Tibial artery (tissue), 4 donors: Measurements from ENCODE around the gene SLC1A3.

Source experiments
- DNase-seq, 2 donors: peaks; one replicate each; pipeline ENCODE4 v3.0.0-alpha.2; 2019
- H3K27ac ChIP-seq, 2 donors: fragments of 200-600 bp; sonication (generic) in 1 of 2; 1 replicate in 1 of 2; 2 replicates in 1 of 2; pipeline ENCODE4 v1.5.1; 2018 to 2019; ENCODE audit warnings: mild to moderate bottlenecking in 1 of 2
- H3K27me3 ChIP-seq, 2 donors: fragments of 200-600 bp; sonication (generic) in 1 of 2; one replicate each; pipeline versions ENCODE4 v1.5.1 to v1.6.0; 2016 to 2019
- H3K36me3 ChIP-seq, 3 donors: fragments of 200-600 bp; sonication (generic) in 2 of 3; one replicate each; pipeline ENCODE4 v1.5.1; 2016 to 2019; ENCODE audit warnings: mild to moderate bottlenecking in 2 of 3
- H3K4me1 ChIP-seq, 4 donors: fragments of 200-600 bp; sonication (generic) in 2 of 4; 1 replicate in 3 of 4; 2 replicates in 1 of 4; pipeline ENCODE4 v1.5.1; 2016 to 2019
- H3K4me3 ChIP-seq, 2 donors: fragments of 200-600 bp; sonication (generic) in 1 of 2; 1 replicate in 1 of 2; 2 replicates in 1 of 2; pipeline ENCODE4 v1.5.1; 2018 to 2019; ENCODE audit warnings: mild to moderate bottlenecking in 2 of 2
- H3K9me3 ChIP-seq, 3 donors: fragments of 200-600 bp; sonication (generic) in 1 of 3; one replicate each; pipeline ENCODE4 v1.5.1; 2016 to 2019
- intact Hi-C: fragments of 100-400 bp; cut with DNase I; formaldehyde crosslinking; loops from one replicate; pipeline ENCODE4 v1.15.0; 2023; ENCODE audit warnings: low total_unique reads
- TF ChIP-seq, protein P1 (sequence below), 2 experiments: fragments of 200-600 bp in 1 of 2; fragments of 450-650 bp in 1 of 2; IDR thresholded peaks; one replicate each; pipeline ENCODE4 v1.5.1; 2017 to 2019; ENCODE audit warnings: antibody characterized with exemption in 2 of 2, mild to moderate bottlenecking in 1 of 2, moderate library complexity in 1 of 2

The SLC1A3 gene

DNA sequence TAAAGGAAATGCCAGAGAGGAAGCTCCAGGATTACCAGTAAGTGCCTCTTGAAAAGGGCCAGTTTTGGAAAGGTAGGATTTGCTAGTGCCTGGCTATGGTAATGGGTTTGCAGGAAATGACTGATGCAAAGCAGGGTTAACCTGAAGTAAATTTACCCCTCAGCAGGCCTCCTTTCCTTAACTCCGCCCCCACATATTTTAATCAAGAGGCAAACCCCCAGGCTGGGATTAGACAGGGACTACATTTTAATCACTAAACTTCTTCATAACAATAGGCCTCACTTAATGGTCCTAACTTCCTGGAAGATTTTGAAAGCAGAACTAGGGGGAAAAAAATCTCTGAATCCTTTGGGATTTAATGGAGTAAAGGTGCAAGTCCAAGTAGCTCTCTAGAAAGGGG lies 10.2 kb upstream of the SLC1A3 start:
- TF ChIP-seq, protein P1, sequence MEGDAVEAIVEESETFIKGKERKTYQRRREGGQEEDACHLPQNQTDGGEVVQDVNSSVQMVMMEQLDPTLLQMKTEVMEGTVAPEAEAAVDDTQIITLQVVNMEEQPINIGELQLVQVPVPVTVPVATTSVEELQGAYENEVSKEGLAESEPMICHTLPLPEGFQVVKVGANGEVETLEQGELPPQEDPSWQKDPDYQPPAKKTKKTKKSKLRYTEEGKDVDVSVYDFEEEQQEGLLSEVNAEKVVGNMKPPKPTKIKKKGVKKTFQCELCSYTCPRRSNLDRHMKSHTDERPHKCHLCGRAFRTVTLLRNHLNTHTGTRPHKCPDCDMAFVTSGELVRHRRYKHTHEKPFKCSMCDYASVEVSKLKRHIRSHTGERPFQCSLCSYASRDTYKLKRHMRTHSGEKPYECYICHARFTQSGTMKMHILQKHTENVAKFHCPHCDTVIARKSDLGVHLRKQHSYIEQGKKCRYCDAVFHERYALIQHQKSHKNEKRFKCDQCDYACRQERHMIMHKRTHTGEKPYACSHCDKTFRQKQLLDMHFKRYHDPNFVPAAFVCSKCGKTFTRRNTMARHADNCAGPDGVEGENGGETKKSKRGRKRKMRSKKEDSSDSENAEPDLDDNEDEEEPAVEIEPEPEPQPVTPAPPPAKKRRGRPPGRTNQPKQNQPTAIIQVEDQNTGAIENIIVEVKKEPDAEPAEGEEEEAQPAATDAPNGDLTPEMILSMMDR (IDR thresholded peaks at IDR 0.05) = no peak
- intact Hi-C loops = no loop called here
- no peaks in the 10 kb centered on the region for H3K27me3 ChIP-seq
- no peaks in the 10 kb centered on the region for H3K9me3 ChIP-seq
- no peaks in the 10 kb centered on the region for H3K4me1 ChIP-seq
- H3K4me3 ChIP-seq = no peak overlapping the region
- H3K36me3 ChIP-seq = no peaks in the 10 kb centered on the region
- no peak overlapping the region for H3K27ac ChIP-seq
- no peak for DNase-seq

DNA sequence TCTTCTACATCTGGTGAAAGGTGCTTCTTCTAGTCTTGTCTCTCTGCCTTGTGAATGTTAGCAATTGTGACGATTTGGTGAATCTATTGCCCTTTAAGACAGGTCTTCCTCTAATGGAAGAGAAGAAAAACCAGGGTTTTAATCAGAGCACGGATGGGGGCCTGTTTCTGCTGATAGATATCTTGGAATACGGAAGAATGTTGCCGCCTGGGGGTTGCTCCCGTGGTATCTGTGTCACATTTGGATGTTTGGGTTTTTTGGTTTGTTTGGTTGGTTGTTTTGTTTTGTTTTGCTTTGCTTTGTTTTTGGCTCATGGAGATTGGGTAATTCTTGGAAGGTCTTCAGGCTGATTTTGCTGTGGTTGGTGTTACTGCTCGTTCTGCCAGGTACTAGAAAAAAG lies 9.7 kb upstream of the SLC1A3 start:
- Histone ChIP-seq H3K9me3 (no peaks in the 10 kb centered on the region), H3K36me3 (no peaks in the 10 kb centered on the region), H3K4me3 (no peak overlapping the region), H3K4me1 (no peaks in the 10 kb centered on the region), H3K27me3 (no peaks in the 10 kb centered on the region), H3K27ac (no peak overlapping the region)
- no peak for DNase-seq
- TF ChIP-seq, protein P1 (IDR thresholded peaks at IDR 0.05) = no peak
- intact Hi-C loops = no loop called here

DNA sequence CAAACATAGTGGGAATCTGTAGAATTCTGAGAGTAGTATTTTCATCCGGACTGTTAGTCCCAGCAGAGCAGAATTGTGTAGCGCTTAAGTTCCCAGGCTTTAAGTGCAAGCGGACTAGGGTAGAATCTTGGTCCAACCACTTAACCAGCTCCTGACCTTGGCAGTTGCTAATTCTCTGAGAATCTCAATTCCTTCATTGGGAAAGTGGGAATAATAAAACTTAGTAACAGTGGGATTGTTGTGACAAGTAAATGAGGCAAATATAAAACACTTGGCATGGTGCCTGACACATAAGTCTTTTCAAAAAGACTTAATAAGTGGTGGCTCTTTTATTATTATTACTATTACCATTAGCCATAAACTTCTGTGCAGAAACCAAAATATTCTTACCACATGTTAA lies 8.4 kb upstream of the SLC1A3 start:
- Histone ChIP-seq H3K27ac (no peak overlapping the region), H3K4me3 (no peak overlapping the region), H3K9me3 (no peaks in the 10 kb centered on the region), H3K4me1 (no peaks in the 10 kb centered on the region), H3K36me3 (no peaks in the 10 kb centered on the region), H3K27me3 (no peaks in the 10 kb centered on the region)
- DNase-seq = no peak
- intact Hi-C loops = no loop called here
- TF ChIP-seq, protein P1 (IDR thresholded peaks at IDR 0.05) = no peak

DNA sequence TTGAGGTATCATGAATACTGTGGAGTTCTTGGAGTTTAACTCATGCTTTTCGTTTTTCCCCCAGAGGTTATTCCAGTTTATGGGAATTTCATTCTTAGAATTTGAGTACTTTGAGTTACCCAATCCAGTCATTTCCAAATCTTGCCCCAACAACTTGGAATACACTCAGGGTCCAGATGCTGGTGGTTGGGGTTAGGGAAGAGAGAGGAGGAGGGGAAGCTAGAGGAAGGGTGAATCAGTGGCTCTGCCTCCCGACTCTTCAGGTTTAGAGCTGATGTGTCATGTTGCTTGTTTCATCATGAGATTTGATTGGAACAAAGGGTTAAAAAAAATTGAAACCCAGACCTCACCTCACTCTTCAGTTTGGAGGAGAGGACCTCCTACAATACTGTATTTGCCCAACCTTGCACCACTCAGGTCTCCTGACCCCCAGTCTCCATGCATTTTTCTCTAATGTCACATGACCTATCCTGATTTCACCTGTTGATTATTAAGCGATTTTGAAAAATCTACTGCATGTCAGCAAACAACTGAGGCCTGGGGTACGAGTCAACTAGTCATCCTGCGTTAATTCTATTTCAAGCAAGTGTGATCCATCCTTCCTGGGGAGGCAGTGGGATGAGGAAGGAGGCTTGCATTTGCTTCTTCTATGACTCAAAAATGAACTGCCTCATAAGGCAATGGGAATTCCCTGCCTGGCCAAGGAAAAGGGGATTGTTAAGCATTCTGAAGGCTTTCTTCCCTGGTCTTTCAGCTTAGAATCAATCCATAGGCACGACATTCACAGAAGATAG lies 6.2 kb upstream of the SLC1A3 start:
- Histone ChIP-seq H3K9me3 (no peaks in the 10 kb centered on the region), H3K27me3 (no peaks in the 10 kb centered on the region), H3K27ac (no peak overlapping the region), H3K36me3 (no peaks in the 10 kb centered on the region), H3K4me3 (no peak overlapping the region), H3K4me1 (no peaks in the 10 kb centered on the region)
- intact Hi-C loops = no loop called here
- TF ChIP-seq, protein P1 (IDR thresholded peaks at IDR 0.05) = no peak
- DNase-seq = no peak

DNA sequence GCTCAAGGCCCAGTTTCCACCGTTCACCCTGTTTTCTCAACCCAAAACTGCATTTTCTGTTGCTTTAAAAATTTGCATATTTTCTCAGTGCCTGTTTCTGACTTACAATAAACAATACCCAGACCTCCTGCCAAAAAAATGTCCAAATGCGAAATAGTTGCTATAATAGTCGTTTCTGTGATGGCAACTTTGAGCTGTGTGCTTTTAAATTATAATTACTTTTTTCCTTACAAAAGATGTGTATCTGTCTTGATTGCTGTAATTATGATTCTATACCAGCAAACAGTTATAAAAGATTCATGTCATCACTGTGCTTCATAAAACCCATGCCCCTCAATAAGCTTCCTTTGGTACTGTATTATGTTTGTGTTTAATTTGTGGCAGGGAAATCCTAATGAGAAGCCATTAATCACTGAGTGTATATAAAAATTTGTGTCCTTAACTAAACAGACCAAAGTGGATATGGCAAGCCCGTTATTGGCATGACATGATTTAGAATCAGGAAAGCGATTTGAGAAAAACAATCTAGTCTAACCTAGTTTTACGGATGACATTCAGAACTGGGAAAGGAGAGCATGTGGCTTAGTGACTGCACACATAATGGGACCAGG lies 5.4 kb upstream of the SLC1A3 start:
- Histone ChIP-seq H3K4me3 (no peak overlapping the region), H3K9me3 (no peaks in the 10 kb centered on the region), H3K27me3 (no peaks in the 10 kb centered on the region), H3K36me3 (no peaks in the 10 kb centered on the region), H3K4me1 (peaks cover 0 to 4% (median 2%) of the 10 kb centered on the region in 4 donors), H3K27ac (no peak overlapping the region)
- TF ChIP-seq, protein P1 (IDR thresholded peaks at IDR 0.05) = no peak
- intact Hi-C loops = no loop called here
- DNase-seq = no peak
